Endothelial cell of umbilical vein (primary cell): Measurements from ENCODE around the gene NAP1L4. TPM values are rescaled to one million over a fixed set of nuclear protein-coding genes. Genes with fewer than 3 reads are reported as not detected.

ENCODE experiments used
- BruUV-seq: library from RNA; stranded (reverse); fragments of 400-500 nt; replicated peaks from 2 replicates; lab custom pipeline; 2021; lab: Mats Ljungman, UMichigan
- CTCF ChIA-PET: fragments of 300-600, 350-600 bp; sonication (Branson Sonifier 250); formaldehyde crosslinking; loops from one replicate; lab custom pipeline; 2021; ENCODE audit warnings: antibody characterized with exemption, inconsistent platforms; lab: Charles Lee
- POLR2A ChIA-PET: fragments of 300-600, 350-600 bp; sonication (Branson Sonifier 250); formaldehyde crosslinking; loops from one replicate; lab custom pipeline; 2021; ENCODE audit warnings: antibody characterized with exemption, inconsistent platforms; lab: Charles Lee
- DNase-seq: peaks from one replicate; pipeline ENCODE4 v3.0.0-alpha.2; 2011; ENCODE audit warnings: low read depth, low spot score
- FAIRE-seq: peaks from 2 replicates; lab custom pipeline; 2011; peaks lifted over from hg19 to GRCh38; lab: Jason Lieb, UNC
- H2AFZ ChIP-seq: 2 replicates; pipeline ENCODE4 v1.6.0; 2012; ENCODE audit warnings: low read depth, low read length, control low read depth, inconsistent platforms
- H3K27ac ChIP-seq: 2 replicates; pipeline ENCODE4 v1.5.1; 2011; ENCODE audit warnings: low read depth, mild to moderate bottlenecking, control low read depth, low read length, moderate library complexity; ENCODE audit not compliant: insufficient read depth
- H3K27me3 ChIP-seq, 2 experiments: 2 replicates each; pipeline versions ENCODE4 v1.6.0 to v1.6.1; 2011; ENCODE audit warnings: low read length in 2 of 2, mixed read lengths in 1 of 2; ENCODE audit not compliant: control insufficient read depth in 2 of 2, insufficient read depth in 2 of 2
- H3K36me3 ChIP-seq, 2 experiments: 2 replicates in 1 of 2; 3 replicates in 1 of 2; pipeline ENCODE4 v1.5.1; 2011; ENCODE audit warnings: low read length in 2 of 2, mild to moderate bottlenecking in 1 of 2, moderate library complexity in 1 of 2; ENCODE audit not compliant: control insufficient read depth in 2 of 2, insufficient read depth in 2 of 2; ENCODE audit errors: extremely low read depth in 1 of 2
- H3K4me1 ChIP-seq: 3 replicates; pipeline ENCODE4 v1.5.1; 2011; ENCODE audit warnings: mild to moderate bottlenecking, low read length; ENCODE audit not compliant: control insufficient read depth, insufficient read depth; ENCODE audit errors: extremely low read depth
- H3K4me2 ChIP-seq: 2 replicates; pipeline ENCODE4 v1.6.1; 2011; ENCODE audit warnings: low read length, control low read depth, mixed read lengths; ENCODE audit not compliant: insufficient read depth
- H3K4me3 ChIP-seq, 3 experiments: fragments of 200-600 bp in 1 of 3; sonication (generic), shearing (Covaris generic) in 1 of 3; replicated peaks in 1 of 3; 2 replicates each; pipeline ENCODE4 v1.5.1; 2011 to 2016; ENCODE audit warnings: control low read depth in 3 of 3, low read length in 3 of 3, mild to moderate bottlenecking in 2 of 3, inconsistent platforms in 1 of 3, low read depth in 1 of 3, moderate library complexity in 1 of 3; ENCODE audit not compliant: insufficient read depth in 1 of 3
- H3K79me2 ChIP-seq: 2 replicates; pipeline ENCODE4 v1.6.0; 2012; ENCODE audit warnings: low read length, inconsistent platforms; ENCODE audit not compliant: control insufficient read depth, insufficient read depth
- H3K9ac ChIP-seq: replicated peaks from 2 replicates; pipeline ENCODE3; 2011; ENCODE audit warnings: low read length, control low read depth; ENCODE audit not compliant: insufficient read depth; ENCODE audit errors: extremely low read depth
- H3K9me1 ChIP-seq: replicated peaks from 3 replicates; pipeline ENCODE4 v1.6.0; 2011; ENCODE audit warnings: mild to moderate bottlenecking, low read length; ENCODE audit not compliant: control insufficient read depth, insufficient read depth; ENCODE audit errors: extremely low read depth
- H3K9me3 ChIP-seq: replicated peaks from 2 replicates; pipeline ENCODE4 v1.5.1; 2012; ENCODE audit warnings: low read length, inconsistent platforms; ENCODE audit not compliant: control insufficient read depth, insufficient read depth
- H4K20me1 ChIP-seq: replicated peaks from 2 replicates; pipeline ENCODE3; 2011; ENCODE audit warnings: mild to moderate bottlenecking, low read length; ENCODE audit not compliant: control insufficient read depth, insufficient read depth; ENCODE audit errors: extremely low read depth
- CTCF ChIP-seq, 2 donors: IDR thresholded peaks; 1 replicate in 1 of 2; 2 replicates in 1 of 2; pipeline ENCODE4 v1.5.1; 2011; ENCODE audit warnings: low read length in 2 of 2, mild to moderate bottlenecking in 2 of 2, moderate library complexity in 2 of 2, control low read depth in 1 of 2, inconsistent platforms in 1 of 2, low read depth in 1 of 2; ENCODE audit not compliant: insufficient read depth in 1 of 2; ENCODE audit errors: extremely low read depth in 1 of 2
- EZH2 ChIP-seq: IDR thresholded peaks from 2 replicates; pipeline ENCODE4 v1.6.1; 2012; ENCODE audit warnings: borderline replicate concordance, low read depth, mild to moderate bottlenecking, moderate library complexity, low read length, inconsistent platforms; ENCODE audit not compliant: severe bottlenecking
- JUN ChIP-seq: IDR thresholded peaks from 2 replicates; pipeline ENCODE4 v1.6.1; 2011; ENCODE audit warnings: borderline replicate concordance, low read depth; ENCODE audit not compliant: insufficient read length, insufficient read depth
- MYC ChIP-seq: IDR thresholded peaks from one replicate; pipeline ENCODE4 v1.6.1; 2011; ENCODE audit warnings: mild to moderate bottlenecking, low read depth, low read length
- POLR2A ChIP-seq: IDR thresholded peaks from 2 replicates; pipeline ENCODE4 v1.6.1; 2012; ENCODE audit warnings: low read depth, mild to moderate bottlenecking, control low read depth, low read length
- POLR2AphosphoS5 ChIP-seq: IDR thresholded peaks from 2 replicates; pipeline ENCODE4 v1.6.1; 2012; ENCODE audit warnings: low read depth, mild to moderate bottlenecking, control low read depth, low read length, moderate library complexity; ENCODE audit not compliant: insufficient read depth
- dilution Hi-C: fragments of 300-500 bp; cut with MboI; formaldehyde crosslinking; loops from one replicate; pipeline ENCODE4 v1.15.0; 2019; ENCODE audit warnings: low sequenced_read_pairs; ENCODE audit not compliant: extremely low pct_ligation_motif_present
- intact Hi-C: fragments of 100-400 bp; cut with micrococcal nuclease; formaldehyde crosslinking; loops from one replicate; pipeline ENCODE4 v1.10.0; 2022
- polyA plus RNA-seq, 4 experiments: library from polyadenylated mRNA; depleted of rRNA in 3 of 4; stranded (reverse) in 3 of 4; unstranded in 1 of 4; fragments of >200 nt; gene quantifications; 2 replicates each; pipeline versions ENCODE4 v1.2.1 to v1.2.3, GENCODE V29; 2011 to 2012; ENCODE audit warnings: missing spikeins in 1 of 4
- total RNA-seq: library from RNA; stranded (reverse); gene quantifications from 2 replicates; pipeline ENCODE4 v1.2.3, GENCODE V29; 2021

The NAP1L4 gene
- total and polyA plus RNA-seq, 2 donors (not counting 3 experiments of a cell fraction or from before 2014, with no cell fraction given), result 100.0 to 177 TPM

GRCh38 chr11:2976294-2977063 is 15.7 kb downstream of the NAP1L4 start:
- FAIRE-seq (no peak), DNase-seq (no peak)
- Histone ChIP-seq H3K4me1 (no peaks in the 10 kb centered on the region), H3K27ac (no peak overlapping the region), H3K27me3 (no peaks in the 10 kb centered on the region), H3K4me3 (no peak overlapping the region), H4K20me1 (no peaks in the 10 kb centered on the region), H3K9ac (no peak overlapping the region), H3K9me1 (no peaks in the 10 kb centered on the region), H3K4me2 (no peak overlapping the region), H3K9me3 (no peaks in the 10 kb centered on the region), H3K36me3 (peaks cover 23% of the 10 kb centered on the region in 2 experiments), H3K79me2 (peaks cover 55% of the 10 kb centered on the region), H2AFZ (no peak overlapping the region)
- POLR2A ChIA-PET, result no interaction called here
- intact Hi-C loops (loop anchor here (5.0 kb wide), 1 partner anchor 46 kb away; no protein-coding TSS in a partner anchor), dilution Hi-C loops (no loop called here)
- no TSS peak for BruUV-seq
- CTCF ChIA-PET, result interaction anchor here (1.4 to 2.0 kb wide), 6 partner anchors 11 to 444 kb away, joined by 3 to 15 read pairs (median 6); no protein-coding TSS in a partner anchor
- TF ChIP-seq POLR2A (no peak), POLR2AphosphoS5 (no peak), JUN (no peak), CTCF (IDR thresholded peaks at IDR 0.05; ENCODE audit: extremely low read depth in 1 of 2, insufficient read depth in 1 of 2, low read depth in 1 of 2, low read length in 2 of 2) (no peak), EZH2 (no peak), MYC (no peak)
